Activated T-helper 2 cell treated with anti-CD3 and anti-CD28 coated beads, Interferon-gamma antibody, Interleukin-2, Interleukin-4, amounts not matched to agents 10 μg/mL and 5 μg/mL and 100 μg/mL, durations not matched to agents 14 hours and 24 hours and 36 hours (primary cell): Measurements from ENCODE around the gene PIWIL4. TPM values are rescaled to one million over a fixed set of nuclear protein-coding genes. Genes with fewer than 3 reads are reported as not detected.

Experiments used
- DNase-seq: peaks from one replicate; pipeline ENCODE4 v3.0.0; 2021; ENCODE audit warnings: low spot score
- H3K27ac Mint-ChIP-seq: one replicate; pipeline ENCODE4 v1.8.0; 2021; ENCODE audit warnings: mixed read lengths
- H3K27me3 Mint-ChIP-seq: one replicate; pipeline ENCODE4 v1.8.0; 2021; ENCODE audit warnings: low read depth, mixed read lengths
- H3K36me3 Mint-ChIP-seq: one replicate; pipeline ENCODE4 v1.8.0; 2021; ENCODE audit warnings: low read depth, mixed read lengths
- H3K4me1 Mint-ChIP-seq: one replicate; pipeline ENCODE4 v1.8.0; 2021; ENCODE audit warnings: low read depth, mixed read lengths
- H3K4me3 Mint-ChIP-seq: one replicate; pipeline ENCODE4 v1.8.0; 2021; ENCODE audit warnings: low read depth, mild to moderate bottlenecking, moderate library complexity, mixed read lengths
- H3K9me3 Mint-ChIP-seq: one replicate; pipeline ENCODE4 v1.8.0; 2021; ENCODE audit warnings: mixed read lengths
- intact Hi-C: fragments of 100-400 bp; cut with micrococcal nuclease; formaldehyde crosslinking; loops from one replicate; pipeline ENCODE4 v1.15.1; 2023
- total RNA-seq: library from RNA; stranded (reverse); gene quantifications from 2 replicates; pipeline ENCODE4 v1.2.3, GENCODE V29; 2022

The PIWIL4 gene
- 0.67 and 0.84 TPM in 2 replicates for total RNA-seq

GRCh38 chr11:94567181-94567670 lies at the start of gene PIWIL4:
Gene PIWIL4 (plus strand): TSS chr11:94567368. CDS start chr11:94567519, 151 bp downstream.
- Mint-ChIP-seq H3K36me3 (no peaks in the 10 kb centered on the region), H3K27me3 (no peaks in the 10 kb centered on the region), H3K4me1 (peaks cover 2% of the 10 kb centered on the region), H3K4me3 (no peak within 1 kb of the TSS), H3K9me3 (no peaks in the 10 kb centered on the region), H3K27ac (no peak within 1 kb of the TSS)
- intact Hi-C loops = no loop called here
- no peak for DNase-seq

DNA sequence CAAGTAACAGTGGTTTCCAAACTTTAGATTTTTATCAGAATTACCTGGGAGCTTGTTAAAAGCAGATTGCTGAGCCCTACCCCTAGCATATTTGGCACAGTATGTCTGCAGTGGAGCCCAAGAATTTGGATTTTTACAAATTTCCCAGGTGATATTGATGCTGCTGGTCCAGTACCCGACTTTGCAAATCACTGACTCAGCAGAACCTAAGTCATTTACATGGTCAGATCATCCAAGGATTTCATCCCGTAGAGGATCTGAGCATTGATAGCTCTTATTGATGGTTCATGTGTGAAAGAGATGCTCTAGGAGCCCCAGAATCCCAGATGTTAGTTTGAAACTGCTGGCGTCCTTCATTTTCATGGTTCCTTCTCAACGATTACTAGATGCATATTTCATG lies 48.9 kb upstream of the PIWIL4 start:
- no peak overlapping the region for H3K4me3 Mint-ChIP-seq
- no peaks in the 10 kb centered on the region for H3K36me3 Mint-ChIP-seq
- H3K4me1 Mint-ChIP-seq = no peaks in the 10 kb centered on the region
- intact Hi-C loops = no loop called here
- H3K27me3 Mint-ChIP-seq = peaks cover 28% of the 10 kb centered on the region
- no peak for DNase-seq
- H3K27ac Mint-ChIP-seq = no peak overlapping the region
- H3K9me3 Mint-ChIP-seq = no peaks in the 10 kb centered on the region

DNA sequence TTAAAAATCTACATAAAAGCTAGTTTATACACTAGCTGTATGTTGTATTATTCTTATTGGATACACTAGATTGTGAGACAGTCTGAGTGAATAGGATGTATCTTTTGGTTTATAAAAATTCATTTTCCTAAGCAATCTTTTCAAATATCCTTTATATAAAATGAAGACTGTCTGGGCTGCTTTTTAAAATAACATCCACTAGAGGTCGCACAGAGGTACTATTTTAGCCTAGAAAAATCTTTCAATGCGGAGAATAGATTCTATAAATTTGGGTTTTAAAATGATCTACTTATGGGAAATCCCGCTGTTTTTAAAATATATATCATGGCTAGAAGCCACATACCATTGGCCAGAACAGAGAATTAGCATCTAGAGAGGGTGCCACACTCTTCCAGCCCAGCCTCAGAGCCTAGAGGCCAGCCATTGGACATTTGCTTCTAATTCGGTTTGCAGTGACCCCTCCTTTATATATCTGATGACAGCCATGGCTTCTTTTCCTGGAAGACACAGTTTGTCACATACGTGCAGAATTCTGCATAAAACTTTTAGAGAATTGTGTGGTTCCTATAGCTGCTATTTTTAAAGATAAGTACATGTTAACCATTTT lies 47.6 kb upstream of the PIWIL4 start:
- peaks cover 32% of the 10 kb centered on the region for H3K27me3 Mint-ChIP-seq
- no peaks in the 10 kb centered on the region for H3K36me3 Mint-ChIP-seq
- intact Hi-C loops = loop anchor here (1.0 kb wide), 2 partner anchors 84 to 378 kb away; no protein-coding TSS in a partner anchor
- no peaks in the 10 kb centered on the region for H3K9me3 Mint-ChIP-seq
- no peak overlapping the region for H3K27ac Mint-ChIP-seq
- H3K4me1 Mint-ChIP-seq = no peaks in the 10 kb centered on the region
- DNase-seq = no peak
- H3K4me3 Mint-ChIP-seq = no peak overlapping the region

DNA sequence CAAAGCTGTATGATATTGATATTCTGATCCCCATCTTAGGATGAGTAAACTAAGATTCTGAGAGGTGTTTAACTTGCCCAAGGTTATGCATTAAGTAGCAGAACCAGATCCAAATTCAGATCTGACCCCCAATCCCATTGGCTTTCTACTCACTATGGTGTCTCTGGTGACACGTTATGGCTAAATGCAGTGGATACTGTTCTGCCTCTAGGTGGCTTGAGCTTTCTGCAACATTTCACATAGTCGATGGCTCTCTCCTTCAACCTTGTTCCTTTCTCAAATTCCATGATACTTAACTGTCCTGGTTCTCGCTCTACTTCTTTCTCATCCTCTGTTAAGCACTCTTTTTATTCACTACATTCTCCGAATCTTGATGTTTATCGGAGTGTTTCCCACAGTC lies 45.5 kb upstream of the PIWIL4 start:
- no peak overlapping the region for H3K4me3 Mint-ChIP-seq
- intact Hi-C loops = no loop called here
- no peak for DNase-seq
- H3K27ac Mint-ChIP-seq = no peak overlapping the region
- no peaks in the 10 kb centered on the region for H3K36me3 Mint-ChIP-seq
- peaks cover 24% of the 10 kb centered on the region for H3K27me3 Mint-ChIP-seq
- H3K9me3 Mint-ChIP-seq = no peaks in the 10 kb centered on the region
- no peaks in the 10 kb centered on the region for H3K4me1 Mint-ChIP-seq

DNA sequence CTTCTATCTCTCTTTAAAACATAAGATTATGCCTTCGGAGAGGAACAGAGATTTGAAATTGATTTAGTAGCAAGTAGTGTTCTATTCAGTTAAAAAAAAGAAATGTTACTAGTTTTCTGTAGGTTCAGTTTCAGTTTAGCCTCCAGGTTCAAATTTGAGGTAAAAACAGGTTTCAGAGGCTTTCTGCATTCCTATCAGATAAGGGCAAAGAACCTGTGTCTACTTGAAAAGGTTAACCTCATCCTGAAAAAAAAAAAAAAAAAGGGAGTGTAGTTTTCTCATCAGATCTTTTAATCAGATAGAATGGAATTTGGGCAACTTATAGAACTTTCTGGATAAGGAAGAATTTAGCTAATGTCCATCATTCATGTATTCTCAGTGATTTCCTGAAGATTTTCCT lies 42.8 kb upstream of the PIWIL4 start:
- H3K9me3 Mint-ChIP-seq = no peaks in the 10 kb centered on the region
- no peaks in the 10 kb centered on the region for H3K4me1 Mint-ChIP-seq
- no peak for DNase-seq
- intact Hi-C loops = no loop called here
- peaks cover 38% of the 10 kb centered on the region for H3K27me3 Mint-ChIP-seq
- no peak overlapping the region for H3K4me3 Mint-ChIP-seq
- no peak overlapping the region for H3K27ac Mint-ChIP-seq
- no peaks in the 10 kb centered on the region for H3K36me3 Mint-ChIP-seq

- DNase-seq = no peak
- H3K36me3 Mint-ChIP-seq = no peaks in the 10 kb centered on the region
- intact Hi-C loops = no loop called here
- H3K27ac Mint-ChIP-seq = no peak overlapping the region
- no peaks in the 10 kb centered on the region for H3K4me1 Mint-ChIP-seq
- no peak overlapping the region for H3K4me3 Mint-ChIP-seq
- H3K9me3 Mint-ChIP-seq = no peaks in the 10 kb centered on the region
- peaks cover 40% of the 10 kb centered on the region for H3K27me3 Mint-ChIP-seq
Measured at GRCh38 chr11:94525546-94526324, 41.4 kb upstream of the PIWIL4 start.

GRCh38 chr11:94526645-94527438 lies 40.3 kb upstream of the PIWIL4 start:
- DNase-seq = no peak
- no peaks in the 10 kb centered on the region for H3K36me3 Mint-ChIP-seq
- H3K27me3 Mint-ChIP-seq = peaks cover 45% of the 10 kb centered on the region
- intact Hi-C loops = no loop called here
- H3K9me3 Mint-ChIP-seq = no peaks in the 10 kb centered on the region
- H3K4me3 Mint-ChIP-seq = no peak overlapping the region
- H3K4me1 Mint-ChIP-seq = no peaks in the 10 kb centered on the region
- H3K27ac Mint-ChIP-seq = no peak overlapping the region

GRCh38 chr11:94528551-94528950 lies 38.6 kb upstream of the PIWIL4 start:
- no peak overlapping the region for H3K4me3 Mint-ChIP-seq
- DNase-seq = no peak
- H3K4me1 Mint-ChIP-seq = no peaks in the 10 kb centered on the region
- no peaks in the 10 kb centered on the region for H3K36me3 Mint-ChIP-seq
- intact Hi-C loops = no loop called here
- H3K9me3 Mint-ChIP-seq = no peaks in the 10 kb centered on the region
- H3K27ac Mint-ChIP-seq = no peak overlapping the region
- peaks cover 40% of the 10 kb centered on the region for H3K27me3 Mint-ChIP-seq

- no peaks in the 10 kb centered on the region for H3K9me3 Mint-ChIP-seq
- H3K4me1 Mint-ChIP-seq = peaks cover 2% of the 10 kb centered on the region
- H3K36me3 Mint-ChIP-seq = no peaks in the 10 kb centered on the region
- peaks cover 41% of the 10 kb centered on the region for H3K27me3 Mint-ChIP-seq
- DNase-seq = no peak
- H3K4me3 Mint-ChIP-seq = no peak overlapping the region
- H3K27ac Mint-ChIP-seq = no peak overlapping the region
- intact Hi-C loops = no loop called here
Measured at GRCh38 chr11:94532211-94532610, 35.0 kb upstream of the PIWIL4 start.

GRCh38 chr11:94533206-94533605 lies 34.0 kb upstream of the PIWIL4 start:
- H3K4me3 Mint-ChIP-seq = no peak overlapping the region
- no peaks in the 10 kb centered on the region for H3K9me3 Mint-ChIP-seq

GRCh38 chr11:94533696-94534630 lies 33.2 kb upstream of the PIWIL4 start:
- Mint-ChIP-seq H3K9me3 (no peaks in the 10 kb centered on the region), H3K4me3 (no peak overlapping the region), H3K27ac (no peak overlapping the region), H3K4me1 (peaks cover 2% of the 10 kb centered on the region), H3K27me3 (peaks cover 36% of the 10 kb centered on the region), H3K36me3 (no peaks in the 10 kb centered on the region)
- intact Hi-C loops = no loop called here
- DNase-seq = no peak

More at GRCh38 chr11:94533206-94533605, 34.0 kb upstream of the PIWIL4 start:
- Mint-ChIP-seq H3K4me1 (peaks cover 2% of the 10 kb centered on the region), H3K36me3 (no peaks in the 10 kb centered on the region), H3K27ac (no peak overlapping the region), H3K27me3 (peaks cover 39% of the 10 kb centered on the region)
- intact Hi-C loops = no loop called here
- no peak for DNase-seq

- Mint-ChIP-seq H3K9me3 (no peaks in the 10 kb centered on the region), H3K27me3 (peaks cover 30% of the 10 kb centered on the region), H3K4me3 (no peak overlapping the region), H3K4me1 (peaks cover 5% of the 10 kb centered on the region), H3K36me3 (no peaks in the 10 kb centered on the region), H3K27ac (no peak overlapping the region)
- DNase-seq = no peak
- intact Hi-C loops = no loop called here
Measured at GRCh38 chr11:94536386-94536785, 30.8 kb upstream of the PIWIL4 start.
